SKM-1 treated with dmso at 0.1 percent for 144 hours (cell line): Measurements from ENCODE around the gene TUT4.

Source experiments
- DNase-seq: peaks from one replicate; lab custom pipeline; 2025; ENCODE audit not compliant: unreplicated experiment; lab: John Stamatoyannopoulos, UW

The TUT4 gene

DNA sequence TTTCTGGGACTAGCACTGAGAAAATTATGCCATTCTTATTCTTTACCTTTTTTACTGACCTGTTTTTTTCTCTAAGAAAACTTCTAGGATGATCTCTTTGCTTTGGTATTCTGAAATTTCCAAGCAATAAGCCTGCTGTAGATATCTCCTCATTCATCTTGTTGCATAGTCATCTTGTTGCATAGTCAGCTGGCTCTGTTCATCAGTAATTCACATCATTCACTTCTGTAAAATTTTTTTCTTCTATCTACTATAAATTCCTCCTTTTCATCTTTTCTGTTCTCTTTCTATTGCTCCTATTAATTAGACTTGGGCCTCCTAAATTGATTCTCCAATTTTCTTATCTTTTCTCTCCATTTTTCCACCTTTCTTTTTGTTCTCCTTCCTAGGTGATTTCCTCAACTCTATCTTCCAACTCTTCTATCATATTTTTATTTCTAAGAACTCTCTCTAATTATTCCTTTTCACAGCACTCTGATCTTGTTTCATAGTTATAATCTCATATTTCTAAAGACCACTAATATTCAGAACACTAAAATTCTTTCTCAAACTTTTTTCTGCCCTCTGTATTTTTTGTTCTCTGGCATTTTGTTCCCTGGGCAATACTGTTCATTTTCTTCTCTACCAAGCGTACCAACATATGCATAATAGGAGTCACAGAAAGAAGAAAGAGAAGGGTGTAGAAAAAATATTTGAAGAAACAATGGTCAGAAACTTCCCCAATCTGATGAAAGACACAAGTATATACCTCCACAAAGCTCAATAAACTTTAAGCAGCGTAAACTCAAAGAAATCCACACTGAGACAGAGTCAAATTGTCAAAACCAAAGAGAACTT, 17.7 kb downstream of the TUT4 start:
- no peak for DNase-seq

DNA sequence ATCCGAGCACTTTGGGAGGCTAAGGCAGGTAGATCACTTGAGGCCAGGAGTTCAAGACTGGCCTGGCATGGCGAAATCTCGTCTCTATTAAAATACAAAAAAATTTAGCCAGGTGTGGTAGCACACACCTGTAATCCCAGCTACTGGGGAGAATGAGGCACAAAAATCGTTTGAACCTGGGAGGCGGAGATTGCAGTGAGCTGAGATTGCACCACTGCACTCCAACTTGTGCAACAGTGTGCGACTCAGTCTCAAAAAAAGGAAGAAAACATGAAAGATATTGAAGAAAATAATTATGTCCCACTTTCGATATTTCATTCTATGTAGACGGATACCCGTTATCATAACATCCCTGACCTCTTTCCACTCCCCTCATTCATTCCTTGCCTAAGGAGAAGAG, 19.2 kb downstream of the TUT4 start:
- DNase-seq: peak; percentile 67

DNA sequence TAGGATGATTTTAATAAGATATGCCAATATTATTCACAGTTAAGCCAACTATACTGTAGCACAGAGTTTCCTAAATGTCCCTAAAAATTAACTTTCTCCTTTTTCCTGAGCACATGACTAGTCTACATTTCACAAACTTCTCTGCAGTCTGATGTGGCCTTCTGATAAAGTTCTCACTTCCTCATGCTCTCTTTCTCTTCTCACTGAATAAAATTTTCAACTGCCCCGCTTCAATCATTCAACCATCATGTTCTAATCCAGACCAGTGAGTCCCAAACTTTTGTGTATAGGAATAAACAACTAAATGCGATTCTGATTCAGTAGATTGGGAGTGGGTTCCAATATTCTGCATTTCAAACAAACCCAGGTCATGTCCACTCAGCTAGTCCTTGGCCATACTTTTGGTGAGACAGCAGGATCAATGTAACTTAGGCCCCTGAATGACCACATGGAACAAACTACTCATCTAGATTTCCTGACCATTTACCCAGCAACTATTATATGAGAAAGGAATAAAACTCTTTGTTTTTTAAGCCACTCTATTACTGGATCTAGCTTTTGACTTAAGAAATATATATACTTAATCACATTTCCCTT, 20.1 kb downstream of the TUT4 start:
- DNase-seq: peak; percentile 7

DNA sequence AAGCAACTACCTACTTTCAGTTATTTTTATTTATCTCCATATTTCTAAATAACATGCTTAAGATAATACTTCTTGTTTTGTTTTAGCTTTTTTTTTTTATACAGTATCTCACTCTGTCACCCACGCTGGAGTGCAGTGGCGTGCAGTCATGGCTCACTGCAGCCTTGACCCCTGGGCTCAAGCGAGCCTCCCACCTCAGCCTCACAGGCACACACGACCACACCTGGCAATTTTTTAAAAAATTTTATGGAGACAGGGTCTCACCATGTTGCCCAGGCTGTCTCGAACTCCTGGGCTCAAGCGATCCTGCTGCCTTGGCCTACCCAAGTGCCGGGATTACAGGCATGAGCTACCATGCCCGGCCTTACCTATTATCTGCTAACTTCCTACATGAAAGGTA, 20.6 kb downstream of the TUT4 start:
- DNase-seq: no peak

DNA sequence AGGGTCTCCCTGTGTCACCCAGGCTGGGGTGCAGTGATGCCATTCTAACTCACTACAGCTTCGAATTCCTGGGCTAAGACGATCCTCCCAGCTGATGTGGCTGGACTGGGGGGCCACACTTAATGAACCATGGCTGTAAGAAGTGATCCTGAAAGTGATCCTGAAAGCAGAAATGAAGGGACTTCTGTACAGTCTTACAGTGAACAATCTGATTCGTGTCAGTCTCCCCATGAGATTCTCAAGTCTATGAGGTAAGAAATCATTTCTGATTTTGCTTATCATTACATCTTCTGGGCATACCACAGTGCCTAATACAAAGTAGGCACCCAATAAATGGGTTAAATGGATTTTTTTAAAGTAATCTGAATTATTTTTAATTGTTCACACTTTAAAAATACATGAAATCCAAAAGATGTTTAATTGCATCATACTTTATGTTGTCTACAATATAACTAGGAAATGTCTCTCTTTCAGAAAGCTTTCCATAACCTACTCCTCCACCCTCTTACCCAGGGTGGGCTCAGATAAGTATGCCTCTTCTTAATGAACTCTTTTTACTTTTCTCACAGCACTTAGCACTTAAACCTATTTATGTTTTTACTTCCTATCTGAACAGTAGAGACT, 21.5 kb downstream of the TUT4 start:
- no peak for DNase-seq

DNA sequence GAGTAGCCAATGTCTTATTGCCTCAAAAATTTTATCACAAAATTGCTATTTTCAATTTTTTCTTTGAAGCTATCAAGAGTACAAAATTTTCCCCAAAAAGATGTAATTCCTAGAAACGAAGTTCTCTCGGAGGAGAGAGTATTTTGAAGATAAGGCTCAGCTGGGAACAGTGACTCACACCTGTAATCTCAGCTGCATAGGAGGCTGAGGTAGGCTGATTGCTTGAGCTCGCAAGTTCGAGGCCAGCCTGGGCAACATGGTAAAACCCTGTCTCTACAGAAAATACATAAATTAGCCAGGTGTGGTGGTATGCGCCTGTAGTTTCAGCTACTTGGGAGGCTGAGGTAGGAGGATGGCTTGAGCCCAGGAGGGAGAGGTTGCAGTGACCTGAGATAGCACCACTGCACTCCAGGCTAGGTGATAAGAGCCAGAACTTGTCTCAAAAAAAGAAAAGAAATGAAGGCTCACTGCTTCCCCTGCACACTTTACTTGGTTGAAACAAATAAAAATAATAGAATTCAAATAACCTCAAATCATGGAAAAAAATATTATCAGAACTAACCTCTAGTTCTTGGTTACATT, 22.2 kb downstream of the TUT4 start:
- DNase-seq: no peak

DNA sequence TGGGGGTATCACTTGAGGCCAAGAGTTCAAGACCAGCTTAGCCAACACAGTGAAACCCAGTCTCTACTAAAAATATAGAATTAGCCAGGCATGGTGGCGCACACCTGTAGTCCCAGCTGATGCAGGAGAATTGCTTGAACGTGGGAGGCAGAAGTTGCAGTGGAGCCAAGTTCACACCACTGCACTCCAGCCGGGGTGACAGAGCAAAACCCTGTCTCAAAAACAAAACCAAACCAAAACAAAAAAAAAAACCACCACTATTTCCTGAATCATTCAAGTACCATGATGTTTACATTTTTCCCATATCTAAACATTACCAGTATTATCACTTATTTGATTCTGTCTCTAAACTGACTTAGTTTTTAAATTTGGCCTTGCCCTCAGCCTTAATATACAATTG, 29.5 kb downstream of the TUT4 start:
- no peak for DNase-seq

DNA sequence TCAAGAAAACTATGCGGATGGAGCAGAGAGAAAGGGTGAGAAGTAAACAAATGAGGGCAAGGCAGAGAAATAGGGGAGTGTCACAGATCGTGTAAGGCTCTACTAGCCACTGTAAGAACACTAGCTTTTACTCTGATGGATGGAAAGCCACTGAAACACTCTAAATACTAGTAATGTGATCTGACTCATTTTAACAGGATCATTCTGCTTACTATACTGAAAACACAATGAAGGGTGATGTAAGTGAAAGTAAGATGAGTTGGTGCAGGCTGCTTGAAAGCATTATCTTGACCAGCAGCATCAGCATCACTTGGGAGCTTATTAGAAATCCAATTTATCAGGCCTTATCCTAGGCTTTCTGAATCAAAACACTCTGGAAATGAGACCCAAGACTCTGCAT, 32.7 kb downstream of the TUT4 start:
- DNase-seq: no peak

DNA sequence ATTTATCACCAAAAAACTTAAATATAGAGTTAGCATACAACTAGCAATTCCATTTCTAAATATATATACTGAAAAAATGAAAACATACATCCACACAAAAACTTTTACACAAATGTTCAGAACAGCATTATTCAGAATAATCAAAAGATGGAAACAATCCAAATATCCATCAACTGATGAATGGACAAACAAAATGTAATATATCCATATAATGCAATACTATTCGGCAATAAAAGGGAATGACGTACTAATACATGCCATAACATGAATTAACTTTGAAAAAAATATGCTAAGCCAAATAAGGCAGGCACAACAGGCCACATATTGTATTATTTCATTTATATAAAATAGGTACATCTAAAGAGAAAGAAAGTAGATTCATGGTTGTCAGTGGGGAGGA, 33.9 kb downstream of the TUT4 start:
- DNase-seq: no peak

DNA sequence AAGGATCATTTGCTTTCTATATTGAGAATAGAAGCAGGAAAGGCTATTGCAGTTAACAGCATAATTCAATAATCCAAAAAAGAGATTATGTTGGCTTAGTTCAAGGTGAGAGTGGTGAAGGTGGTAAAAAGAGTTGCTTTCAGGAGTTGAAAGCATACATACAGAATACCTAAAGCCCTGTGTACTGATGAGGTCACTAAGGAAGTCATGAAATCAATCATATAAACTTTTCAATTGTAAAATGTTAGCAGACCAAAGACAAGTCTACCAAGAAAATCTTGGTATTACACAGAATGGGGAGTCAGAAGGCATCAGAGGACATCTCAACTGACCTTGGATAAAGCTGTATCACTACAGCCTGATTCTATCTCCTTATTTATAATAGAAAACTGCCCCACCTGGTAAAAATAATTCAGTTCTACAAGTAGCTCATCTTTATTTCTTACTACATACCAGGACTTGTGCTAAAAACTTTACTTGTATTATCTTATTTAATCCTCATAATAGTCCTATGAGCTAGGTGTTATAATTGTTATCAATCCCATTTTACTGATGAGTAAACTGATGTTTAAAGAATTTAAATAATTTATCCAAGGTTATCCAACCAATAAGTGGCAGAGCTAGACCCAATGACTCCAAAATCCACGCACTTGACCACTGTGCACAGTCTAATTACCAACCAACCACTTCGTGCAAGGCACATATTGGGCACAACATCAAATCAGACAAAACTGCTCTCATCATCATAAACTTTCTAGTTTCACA, 40.9 kb downstream of the TUT4 start:
- no peak for DNase-seq

DNA sequence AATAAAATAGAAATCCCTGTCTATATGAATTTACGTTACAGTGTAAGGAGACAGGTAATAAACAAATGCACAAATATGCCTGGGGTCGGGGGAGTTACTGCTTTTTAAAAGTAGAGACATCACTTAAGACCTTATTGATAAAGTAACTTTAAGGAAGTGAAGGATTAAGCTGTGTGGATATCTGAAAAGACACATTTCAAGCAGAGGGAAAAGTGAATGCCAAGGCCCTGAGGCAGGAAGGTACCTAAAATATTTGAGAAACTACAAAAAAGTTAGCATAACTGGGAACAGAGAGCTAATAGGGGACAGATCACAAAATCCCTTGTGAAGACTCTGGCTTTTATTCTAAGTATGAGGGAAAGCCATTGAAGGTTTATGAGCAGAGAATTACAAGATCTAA, 41.5 kb downstream of the TUT4 start:
- no peak for DNase-seq

DNA sequence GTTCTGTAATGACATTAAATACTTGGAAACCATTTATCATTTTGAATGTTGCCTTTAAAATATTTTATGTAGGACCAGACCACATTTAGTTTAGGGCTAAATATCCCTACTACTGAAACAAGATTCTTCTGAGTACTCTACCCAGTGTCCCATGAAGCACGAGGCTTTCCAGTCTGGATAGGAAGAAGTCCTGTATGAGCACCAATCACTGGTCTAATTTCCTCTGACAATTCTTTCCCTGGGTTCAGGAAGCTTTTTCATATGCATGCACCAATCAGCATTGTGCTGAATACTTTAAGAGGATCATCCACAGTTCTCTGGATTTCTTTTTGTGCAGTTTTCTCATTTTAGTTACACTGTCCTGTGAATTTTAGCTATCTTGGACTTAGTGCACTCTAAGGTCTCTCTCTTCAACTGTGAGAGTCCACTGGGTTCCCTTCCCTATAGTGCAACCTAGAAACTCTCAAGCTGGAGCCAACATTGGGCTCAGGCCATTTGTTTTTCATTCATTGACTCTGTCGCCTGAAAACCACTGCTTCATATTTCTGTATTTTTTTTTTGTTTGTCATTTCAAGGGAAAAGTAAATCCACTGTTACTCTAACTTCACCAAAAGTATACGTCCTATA, 45.9 kb downstream of the TUT4 start:
- no peak for DNase-seq

DNA sequence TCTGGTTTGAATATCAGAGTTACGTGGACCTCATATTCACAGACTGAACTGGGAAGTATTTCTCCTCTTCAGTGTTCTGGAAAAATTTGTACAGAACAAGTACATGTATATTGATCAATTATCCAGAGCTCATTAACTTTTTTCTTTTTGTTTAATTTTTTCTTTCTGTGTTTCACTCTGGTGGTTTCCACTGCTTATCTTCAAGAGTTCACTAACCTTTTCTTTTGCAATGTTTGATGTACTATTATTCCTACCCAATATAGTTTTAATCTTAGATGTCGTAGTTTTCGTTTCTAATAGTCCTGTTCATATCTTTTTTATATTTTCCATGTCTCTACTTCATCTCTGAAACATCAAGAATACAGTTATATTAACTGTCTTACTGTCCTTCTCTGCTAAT, 46.5 kb downstream of the TUT4 start:
- no peak for DNase-seq

DNA sequence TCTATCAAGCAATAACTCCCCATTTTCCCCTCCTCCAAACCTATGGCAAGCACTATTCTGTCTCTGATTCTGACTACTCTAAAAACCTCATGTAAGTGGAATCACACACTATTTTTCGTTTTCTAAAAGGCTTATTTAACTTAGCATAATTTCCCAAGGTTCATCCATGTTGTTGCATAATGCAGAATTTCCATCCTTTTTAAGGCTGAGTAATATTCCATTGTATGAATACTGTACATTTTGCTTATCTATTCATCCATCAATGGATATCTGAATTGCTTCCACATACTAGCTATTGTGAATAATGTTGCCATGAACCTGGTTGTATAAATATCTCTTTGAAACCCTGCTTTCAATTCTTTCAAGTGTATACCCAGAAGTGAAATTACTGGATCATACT, 48.2 kb downstream of the TUT4 start:
- DNase-seq: no peak

DNA sequence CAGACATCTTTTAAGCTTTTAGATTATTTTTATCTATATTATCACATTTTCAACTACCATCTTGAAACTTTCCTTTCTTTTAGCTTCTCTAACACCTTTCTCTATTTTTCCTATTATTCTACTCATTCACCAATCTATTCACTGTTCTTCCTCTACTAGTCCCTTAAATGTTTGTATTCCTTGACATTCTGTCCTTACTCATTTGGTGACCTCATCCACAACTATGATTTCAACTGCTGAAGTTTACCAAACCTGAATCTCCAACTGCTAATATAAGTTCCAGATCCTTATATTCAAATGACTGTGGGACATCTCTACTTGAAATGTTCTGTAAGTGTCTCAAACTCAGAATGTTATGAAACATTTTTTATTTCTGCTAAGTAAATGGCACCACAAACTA, 49.2 kb downstream of the TUT4 start:
- DNase-seq: no peak

DNA sequence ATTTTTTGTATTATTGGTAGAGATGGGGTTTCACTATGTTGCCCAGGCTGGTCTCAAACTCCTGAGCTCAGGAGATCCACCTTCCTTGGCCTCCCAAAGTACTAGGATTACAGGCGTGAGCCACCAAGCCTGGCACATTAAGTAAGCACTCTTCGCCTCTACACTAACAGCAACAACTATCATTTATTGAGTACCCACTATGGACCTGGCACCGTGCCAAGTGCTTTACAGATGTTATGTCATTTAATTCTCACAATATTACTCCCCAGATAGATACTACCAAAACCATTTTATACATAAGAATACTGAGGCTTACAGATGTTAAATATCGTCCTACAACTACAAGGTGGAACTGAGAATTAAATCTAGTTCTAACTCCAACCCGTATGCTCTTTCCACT, 50.1 kb downstream of the TUT4 start:
- DNase-seq: no peak

DNA sequence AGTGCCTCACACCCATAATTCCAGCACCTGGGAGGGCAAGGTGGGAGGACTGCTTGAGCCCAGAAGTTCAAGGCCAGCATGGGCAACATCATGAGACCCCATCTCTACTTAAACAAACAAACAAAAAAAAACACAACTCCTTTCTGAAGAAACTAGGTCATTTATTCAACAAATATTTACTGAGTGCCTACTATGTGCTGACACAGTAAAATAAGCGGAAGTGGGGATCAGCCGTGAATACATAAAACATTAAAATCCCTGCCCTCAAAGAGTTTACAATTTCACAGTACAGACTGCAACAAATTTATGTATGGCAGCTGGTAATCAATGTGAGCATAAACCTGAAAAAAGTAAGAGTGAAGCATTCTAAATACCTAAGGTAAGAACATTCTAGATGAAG, 65.3 kb downstream of the TUT4 start:
- no peak for DNase-seq

DNA sequence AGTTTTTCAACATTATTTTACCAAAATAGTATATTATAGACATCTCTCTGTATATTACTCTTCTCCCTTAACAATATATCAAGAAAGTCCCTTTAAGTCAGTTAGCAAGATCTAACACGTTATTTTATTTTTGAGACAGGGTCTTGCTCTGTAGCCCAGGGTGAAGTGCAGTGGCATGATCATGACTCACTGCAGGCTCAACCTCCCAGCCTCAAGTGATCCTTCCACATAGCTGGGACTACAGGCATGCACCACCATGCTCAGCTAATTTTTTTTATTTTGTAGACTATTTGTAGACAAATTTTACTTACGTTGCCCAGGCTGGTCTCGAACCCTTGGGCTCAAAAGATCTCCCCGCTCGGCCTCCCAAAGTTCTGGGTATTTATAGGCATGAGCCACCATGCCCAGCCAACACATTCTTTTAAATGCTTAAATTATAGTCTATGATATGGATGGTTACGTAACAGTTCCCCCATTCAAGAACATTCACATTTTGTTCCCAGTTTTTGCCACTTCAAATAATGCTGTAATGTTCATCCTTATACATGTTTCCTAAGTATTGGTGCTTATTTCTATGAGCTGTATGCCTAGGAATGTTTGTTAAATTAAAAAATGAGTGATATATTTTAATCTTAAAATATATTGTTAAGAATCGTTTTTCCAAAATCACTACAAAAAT, 70.4 kb downstream of the TUT4 start:
- no peak for DNase-seq

DNA sequence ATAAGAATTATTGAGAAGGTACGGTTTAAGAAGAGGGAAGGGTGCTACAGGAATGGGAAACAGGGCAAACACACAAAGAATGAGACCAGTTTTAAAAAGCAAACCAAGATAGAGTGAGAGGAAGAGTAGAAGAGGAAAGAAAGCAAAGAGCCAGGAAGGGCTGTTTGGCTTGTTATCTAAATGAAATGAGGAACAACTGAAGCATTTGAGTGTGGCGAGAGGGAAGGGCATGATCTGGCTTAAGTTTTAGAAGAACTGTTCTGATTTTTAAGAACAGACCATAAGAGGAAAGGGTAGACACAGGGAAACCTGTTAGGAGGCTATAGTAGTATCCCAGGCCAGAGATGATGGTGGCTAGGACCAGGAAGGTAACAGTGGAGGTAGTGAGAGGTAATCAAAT, 73.8 kb downstream of the TUT4 start:
- DNase-seq: no peak

DNA sequence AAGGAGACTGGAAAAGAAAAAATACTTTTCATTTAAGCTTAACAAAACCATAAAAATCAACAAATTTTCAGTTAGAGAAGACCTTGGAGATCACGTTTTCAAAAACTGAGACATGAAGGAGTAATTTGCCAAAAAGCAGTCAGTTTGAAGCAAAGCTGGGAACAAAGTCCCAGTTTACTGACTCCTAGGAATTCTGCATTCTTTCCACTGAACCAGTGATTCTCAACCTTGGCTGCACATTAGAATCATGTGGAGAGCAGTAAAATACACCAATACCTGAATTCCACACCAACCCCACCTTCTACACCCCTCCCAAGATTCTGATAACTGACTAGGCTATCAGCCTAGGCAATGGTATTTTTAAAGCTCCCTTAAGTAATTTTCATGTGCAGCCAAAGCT, 75.0 kb downstream of the TUT4 start:
- no peak for DNase-seq
